OCI-LY7 (cell line): ENCODE results near the gene MAP3K6.

Source experiments
- EZH2phosphoT487 ChIP-seq: fragments of 200-600 bp; sonication (generic); IDR thresholded peaks from 2 replicates; pipeline ENCODE4 v1.6.1; 2018; ENCODE audit warnings: low read depth, borderline replicate concordance, mild to moderate bottlenecking, mixed run types, antibody characterized with exemption, low read length, moderate library complexity, mixed read lengths
- TF ChIP-seq, protein P1 (sequence below): fragments of 200-600 bp; sonication (generic); conservative IDR thresholded peaks from 2 replicates; pipeline ENCODE4 v1.5.1; 2014; ENCODE audit warnings: mild to moderate bottlenecking, antibody characterized with exemption, low read length, moderate library complexity, mixed read lengths

DNA sequence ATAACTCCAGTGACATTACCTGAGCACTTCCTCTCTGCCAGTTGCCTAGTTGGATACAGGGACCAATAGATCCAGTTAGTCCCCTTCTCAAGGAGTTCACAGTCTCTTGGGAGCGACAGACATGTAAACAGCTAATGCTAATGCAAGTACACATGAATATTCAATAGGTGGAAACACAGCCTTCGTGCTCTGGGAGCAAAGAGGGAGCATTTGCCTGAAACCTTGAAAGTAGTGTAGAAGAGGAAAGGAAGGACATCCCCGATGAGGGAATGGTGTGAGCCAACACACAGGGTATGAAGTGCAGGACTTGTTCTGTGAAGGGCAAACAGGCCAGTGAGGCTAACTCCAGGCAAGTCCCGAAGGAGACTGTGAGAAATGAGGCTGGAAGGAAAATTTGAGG, 48.6 kb downstream of the MAP3K6 start:
- TF ChIP-seq, protein P1, sequence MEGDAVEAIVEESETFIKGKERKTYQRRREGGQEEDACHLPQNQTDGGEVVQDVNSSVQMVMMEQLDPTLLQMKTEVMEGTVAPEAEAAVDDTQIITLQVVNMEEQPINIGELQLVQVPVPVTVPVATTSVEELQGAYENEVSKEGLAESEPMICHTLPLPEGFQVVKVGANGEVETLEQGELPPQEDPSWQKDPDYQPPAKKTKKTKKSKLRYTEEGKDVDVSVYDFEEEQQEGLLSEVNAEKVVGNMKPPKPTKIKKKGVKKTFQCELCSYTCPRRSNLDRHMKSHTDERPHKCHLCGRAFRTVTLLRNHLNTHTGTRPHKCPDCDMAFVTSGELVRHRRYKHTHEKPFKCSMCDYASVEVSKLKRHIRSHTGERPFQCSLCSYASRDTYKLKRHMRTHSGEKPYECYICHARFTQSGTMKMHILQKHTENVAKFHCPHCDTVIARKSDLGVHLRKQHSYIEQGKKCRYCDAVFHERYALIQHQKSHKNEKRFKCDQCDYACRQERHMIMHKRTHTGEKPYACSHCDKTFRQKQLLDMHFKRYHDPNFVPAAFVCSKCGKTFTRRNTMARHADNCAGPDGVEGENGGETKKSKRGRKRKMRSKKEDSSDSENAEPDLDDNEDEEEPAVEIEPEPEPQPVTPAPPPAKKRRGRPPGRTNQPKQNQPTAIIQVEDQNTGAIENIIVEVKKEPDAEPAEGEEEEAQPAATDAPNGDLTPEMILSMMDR: no peak
- no peak for TF ChIP-seq EZH2phosphoT487
